ENCODE data around the gene ERC1.

DNA sequence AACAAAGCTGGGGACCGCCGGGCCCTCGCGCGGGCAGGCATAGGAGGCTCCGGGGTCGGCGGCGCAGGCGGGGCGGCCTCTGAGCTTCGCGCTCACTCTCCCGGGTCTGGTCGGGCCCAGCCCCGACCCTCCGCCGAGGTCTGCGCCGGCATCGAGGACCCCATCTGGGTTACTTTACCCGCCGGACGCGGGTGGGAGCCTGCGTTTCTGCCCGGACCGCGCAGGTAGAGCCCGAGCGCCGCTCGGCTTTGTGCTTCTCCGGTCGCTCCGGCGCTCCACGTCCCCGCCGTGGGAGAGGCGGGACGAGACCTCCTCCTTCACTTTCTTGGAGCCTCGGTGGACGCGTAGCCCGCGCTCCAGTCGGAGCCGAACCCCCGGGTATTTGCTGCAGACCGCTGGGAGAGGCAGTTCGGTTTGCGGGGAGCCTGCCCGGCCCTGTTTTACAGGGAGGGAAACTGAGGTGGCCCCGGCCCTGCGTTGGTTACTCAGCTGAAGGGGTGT, 540.2 kb downstream of the ERC1 start:
- TF ChIP-seq, protein P1, sequence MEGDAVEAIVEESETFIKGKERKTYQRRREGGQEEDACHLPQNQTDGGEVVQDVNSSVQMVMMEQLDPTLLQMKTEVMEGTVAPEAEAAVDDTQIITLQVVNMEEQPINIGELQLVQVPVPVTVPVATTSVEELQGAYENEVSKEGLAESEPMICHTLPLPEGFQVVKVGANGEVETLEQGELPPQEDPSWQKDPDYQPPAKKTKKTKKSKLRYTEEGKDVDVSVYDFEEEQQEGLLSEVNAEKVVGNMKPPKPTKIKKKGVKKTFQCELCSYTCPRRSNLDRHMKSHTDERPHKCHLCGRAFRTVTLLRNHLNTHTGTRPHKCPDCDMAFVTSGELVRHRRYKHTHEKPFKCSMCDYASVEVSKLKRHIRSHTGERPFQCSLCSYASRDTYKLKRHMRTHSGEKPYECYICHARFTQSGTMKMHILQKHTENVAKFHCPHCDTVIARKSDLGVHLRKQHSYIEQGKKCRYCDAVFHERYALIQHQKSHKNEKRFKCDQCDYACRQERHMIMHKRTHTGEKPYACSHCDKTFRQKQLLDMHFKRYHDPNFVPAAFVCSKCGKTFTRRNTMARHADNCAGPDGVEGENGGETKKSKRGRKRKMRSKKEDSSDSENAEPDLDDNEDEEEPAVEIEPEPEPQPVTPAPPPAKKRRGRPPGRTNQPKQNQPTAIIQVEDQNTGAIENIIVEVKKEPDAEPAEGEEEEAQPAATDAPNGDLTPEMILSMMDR (IDR thresholded peaks at IDR 0.05), result no peak
- no peak for TF ChIP-seq POLR2A (IDR thresholded peaks at IDR 0.05)
